Stimulated activated CD4-positive, alpha-beta T cell treated with anti-CD3 and anti-CD28 coated beads, Interleukin-4, amount 100 ng/mL, for 4 hours (primary cell): ENCODE results near the gene APOL4.
"Not testable (repeated sequence)": the region's sequence is repeated elsewhere in the genome, so short reads cannot be mapped to it uniquely, and the experiment has no call there.

Experiments used
- DNase-seq, 2 experiments: peaks; one replicate each; pipeline ENCODE4 v3.0.0-alpha.2; 2020

Gene APOL4

DNA sequence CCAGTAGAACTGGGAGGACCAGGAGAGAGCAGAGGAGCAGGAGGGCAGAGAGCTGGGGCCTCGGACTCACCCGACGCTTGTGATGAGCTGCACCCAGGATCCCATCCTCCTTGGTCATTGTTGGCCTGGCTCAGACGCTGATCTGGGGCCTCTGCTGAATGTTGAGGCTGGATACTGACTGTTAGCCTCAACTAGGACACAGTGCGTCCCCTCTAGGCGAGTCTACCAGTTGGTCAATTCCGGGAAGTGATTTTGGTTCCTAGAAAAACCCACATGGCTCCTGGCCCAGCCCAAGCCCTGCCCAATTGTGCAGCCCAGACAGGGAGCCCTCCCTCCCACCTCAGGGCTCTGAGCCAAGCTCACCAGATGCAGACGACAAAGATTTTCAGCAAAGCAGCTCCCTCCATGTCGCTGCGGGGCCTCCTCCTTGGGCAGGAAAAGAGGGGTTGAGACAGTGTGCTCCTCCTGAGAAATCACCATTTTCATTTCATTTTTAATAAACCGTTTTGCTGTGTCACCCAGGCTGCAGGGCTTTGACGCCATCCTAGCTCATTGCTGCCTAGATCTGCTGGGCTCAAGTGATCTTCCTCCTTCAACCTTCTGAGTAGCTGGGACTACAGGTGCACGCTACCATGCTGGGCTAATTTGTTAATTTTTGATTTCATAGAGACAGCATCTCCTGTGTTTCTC is at the start of gene APOL4:
Gene APOL4 (minus strand): TSS at position 180 of the 690 bp plus-strand sequence. CDS start 75 bp downstream, at position 105.
- DNase-seq: no peak

DNA sequence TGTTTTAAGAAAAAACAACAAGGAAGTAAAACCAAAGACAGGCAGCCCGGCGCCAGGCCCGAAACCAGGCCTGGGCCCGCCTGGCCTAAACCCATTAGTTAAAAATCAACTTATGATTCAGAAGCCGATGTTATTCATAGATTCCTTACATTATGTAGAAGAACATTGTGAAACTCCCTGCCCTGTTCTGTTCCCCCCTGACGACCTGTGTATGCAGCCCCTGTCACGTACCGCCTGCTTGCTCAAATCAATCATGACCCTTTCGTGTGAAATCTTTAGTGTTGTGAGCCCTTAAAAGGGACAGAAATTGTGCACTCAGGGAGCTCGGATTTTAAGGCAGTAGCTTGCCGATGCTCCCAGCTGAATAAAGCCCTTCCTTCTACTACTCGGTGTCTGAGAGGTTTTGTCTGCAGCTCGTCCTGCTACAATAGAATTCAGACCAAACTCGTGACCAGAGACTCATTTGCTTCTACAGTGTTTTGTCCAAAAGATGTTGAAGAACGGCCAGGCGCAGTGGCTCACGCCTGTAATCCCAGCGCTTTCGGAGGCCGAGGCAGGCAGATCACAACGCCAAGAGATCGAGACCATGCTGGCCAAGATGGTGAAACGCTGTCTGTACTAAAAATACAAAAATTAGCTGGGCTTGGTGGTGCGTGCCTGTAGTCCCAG is 48.8 kb upstream of the APOL4 start:
- not testable (repeated sequence) for DNase-seq

- DNase-seq: no peak
Measured at GRCh38 chr22:36249160-36249559, 47.6 kb upstream of the APOL4 start.

DNA sequence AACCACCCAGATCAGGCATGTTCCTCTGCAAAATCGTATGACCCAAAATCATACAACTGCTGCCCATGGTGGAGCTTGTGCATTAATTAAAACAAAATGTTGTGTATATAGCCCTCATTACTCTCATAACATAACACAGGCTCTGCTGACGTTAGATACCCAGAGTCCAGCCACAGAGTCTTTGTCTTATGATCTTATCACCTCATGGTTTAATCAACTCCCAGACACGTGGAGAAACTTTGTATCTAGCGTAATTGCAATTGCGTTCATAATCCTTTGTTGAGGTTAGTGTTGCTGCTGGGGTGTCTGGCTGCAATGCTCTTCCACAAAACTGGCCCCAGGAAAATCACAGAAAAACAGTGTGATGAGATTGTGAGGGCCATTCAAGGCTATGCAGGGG is 46.3 kb upstream of the APOL4 start:
- no peak for DNase-seq

GRCh38 chr22:36246718-36247117 is 45.1 kb upstream of the APOL4 start:
- no peak for DNase-seq

DNA sequence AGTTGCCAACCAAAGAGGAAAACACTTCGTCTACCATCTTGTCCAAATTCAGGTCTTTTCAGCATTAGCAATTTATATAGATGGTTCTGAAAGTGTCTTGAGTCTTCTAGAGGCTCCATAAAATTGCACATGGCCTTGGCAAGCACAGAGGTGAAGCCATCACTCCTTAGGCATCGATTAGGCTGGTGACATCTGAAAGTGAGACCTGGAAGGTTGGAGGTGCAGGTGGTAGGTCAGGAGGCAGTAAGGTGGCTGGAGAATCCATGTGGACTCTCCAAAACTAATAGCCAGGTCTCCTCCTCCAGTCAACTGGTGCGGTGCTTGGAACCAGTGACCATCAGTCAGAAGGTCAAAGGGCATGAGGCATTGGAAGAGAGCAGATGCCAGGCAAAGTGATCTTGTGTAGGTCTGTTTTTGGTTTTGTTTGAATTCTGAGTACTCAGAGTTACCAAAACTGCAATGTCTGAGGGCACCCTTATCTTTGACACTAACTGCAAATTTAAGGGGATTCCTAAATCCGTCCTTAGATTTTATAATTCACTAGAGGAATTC is 44.3 kb upstream of the APOL4 start:
- DNase-seq: no peak

DNA sequence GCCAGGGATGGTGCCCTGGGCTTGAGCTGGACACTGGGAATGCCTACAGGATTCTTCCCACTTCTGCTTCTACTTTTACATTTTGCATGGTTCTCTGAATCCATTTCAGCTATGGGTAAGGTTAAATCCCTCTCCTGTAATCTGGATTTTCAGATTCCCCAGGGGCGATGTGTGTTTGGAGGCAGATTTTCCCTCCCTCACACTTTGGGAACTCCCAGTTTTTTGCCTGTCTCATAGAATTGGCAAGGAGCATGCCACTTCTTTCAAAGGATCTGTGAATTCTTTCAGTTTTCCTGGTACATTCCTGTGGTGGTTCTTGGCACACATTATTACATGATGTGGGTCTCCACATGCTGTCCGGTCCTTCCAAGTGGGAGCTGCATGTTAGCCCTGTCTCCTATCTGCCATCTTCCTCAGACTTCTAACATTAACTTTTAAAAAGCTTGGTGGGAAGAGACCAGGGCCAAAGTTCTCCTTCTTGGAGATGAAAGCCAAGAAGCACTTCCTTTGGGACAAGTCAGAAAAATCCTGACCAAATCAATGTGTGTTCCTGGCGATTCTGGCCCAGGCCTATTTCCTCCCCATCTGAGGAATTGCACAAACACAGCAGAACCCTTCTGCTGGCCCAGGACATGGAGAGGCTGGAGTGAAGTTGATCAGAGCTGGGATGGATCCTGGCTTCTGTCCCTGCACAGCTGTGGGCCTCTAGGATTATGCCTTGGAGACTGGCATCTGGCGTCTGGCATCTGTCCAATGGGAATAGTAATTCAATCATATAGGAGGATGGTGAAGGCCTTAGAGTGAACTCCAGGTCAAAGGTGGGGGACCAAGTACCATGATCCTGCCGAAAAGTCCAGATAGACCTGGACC is 43.1 kb upstream of the APOL4 start:
- no peak for DNase-seq

GRCh38 chr22:36243986-36244385 is 42.4 kb upstream of the APOL4 start:
- no peak for DNase-seq

- DNase-seq: peak; percentile 76 to 90
Measured at GRCh38 chr22:36239401-36240171, 38.0 kb upstream of the APOL4 start, which contains the start of gene APOL2. Gene APOL2 (minus strand): TSS chr22:36239527. CDS start chr22:36233162, 6,365 bp downstream.

DNA sequence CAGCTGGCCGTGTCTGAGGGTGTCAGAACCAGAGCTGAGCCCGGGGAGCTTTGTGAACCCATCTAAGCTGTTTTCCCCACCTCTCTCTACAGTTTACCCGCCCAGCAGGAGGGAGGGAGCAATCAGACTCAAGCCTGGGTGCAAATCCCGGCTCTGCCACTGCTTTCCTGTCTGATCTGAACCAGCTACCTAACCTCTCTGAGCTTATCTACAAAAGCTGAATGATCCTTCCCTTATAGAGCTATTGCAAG is 37.5 kb upstream of the APOL4 start:
- DNase-seq: no peak

DNA sequence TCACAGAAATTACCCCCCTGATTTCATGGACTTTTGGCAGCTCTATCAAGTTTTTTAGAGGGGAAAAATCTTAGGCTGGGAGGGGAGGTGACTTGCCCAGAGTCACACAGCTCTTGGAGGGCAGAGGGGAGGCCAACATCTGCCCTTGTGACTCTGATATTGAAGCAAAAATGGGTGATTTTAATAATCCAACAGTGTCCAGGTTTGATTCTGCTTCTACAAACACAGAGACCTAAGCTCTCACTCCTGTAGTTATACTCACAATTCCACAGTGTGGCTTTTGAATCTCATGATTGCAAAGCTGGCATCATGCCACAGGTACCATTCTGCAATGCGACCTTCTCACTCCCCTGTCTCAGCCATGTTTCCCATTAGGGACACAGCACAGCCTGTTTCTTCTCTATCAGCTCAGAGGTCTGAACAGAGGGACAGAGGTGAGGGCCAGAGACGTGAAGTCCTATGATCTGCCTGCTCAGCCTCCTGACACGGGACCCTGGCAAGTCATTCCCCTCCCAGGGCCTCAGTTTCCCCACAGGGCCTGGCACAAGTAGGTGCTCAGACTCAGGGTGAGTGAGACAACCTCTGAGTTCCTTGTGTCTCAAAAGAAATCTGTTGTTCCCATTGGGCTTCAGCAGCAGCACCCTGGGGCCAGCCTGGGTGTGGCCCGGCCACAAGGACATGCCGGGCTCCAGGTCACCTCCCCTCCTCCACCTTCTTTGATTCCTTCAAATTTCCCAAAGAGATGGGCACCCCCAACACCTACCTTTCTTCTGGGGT is 37.0 kb upstream of the APOL4 start:
- DNase-seq: peak in 1 of 2 experiments; percentile 26

DNA sequence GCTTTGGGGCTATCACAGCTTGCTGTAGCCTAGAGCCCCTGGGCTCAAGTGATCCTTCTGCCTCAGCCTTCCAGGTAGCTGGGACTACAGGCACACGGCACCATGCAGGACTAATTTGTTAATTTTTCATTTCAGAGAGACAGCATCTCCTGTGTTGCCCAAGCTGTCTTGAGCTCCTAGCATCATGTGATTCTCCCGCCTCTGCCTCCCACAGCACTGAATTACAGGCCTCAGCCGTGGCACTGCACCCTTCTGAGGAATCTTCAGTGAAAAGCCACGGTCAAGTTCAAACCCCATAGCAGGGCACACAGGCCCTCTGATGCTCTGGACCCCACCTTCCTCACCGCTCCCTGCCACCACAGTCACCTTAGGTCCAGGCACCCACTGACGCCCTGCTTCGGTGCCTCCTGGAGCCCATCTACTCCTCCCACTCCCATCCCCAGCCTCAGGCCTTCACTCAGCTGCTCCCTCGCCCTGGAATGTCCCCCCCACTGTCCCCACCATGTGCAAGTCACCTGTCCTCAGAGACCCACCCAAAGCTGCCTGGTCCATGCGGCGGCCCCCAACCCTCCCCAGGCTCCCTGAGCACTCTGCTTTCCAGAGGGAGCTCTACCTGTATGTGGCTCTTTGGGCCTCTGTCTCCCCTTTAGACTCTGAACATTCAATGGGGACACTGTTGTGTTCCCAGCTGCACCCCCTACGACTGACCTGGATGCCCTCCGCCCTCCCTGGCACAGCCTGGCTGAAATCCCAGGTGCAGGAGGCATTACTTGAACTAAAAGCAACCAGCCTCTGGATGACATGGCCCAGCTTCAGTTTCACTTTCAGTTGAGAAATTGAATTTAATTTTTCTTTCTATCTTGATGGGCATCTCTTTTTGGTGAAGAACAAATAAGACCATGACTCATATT is 36.1 kb upstream of the APOL4 start:
- peak in 1 of 2 experiments; percentile 26 for DNase-seq

- no peak for DNase-seq
Measured at GRCh38 chr22:36236388-36237319, 35.0 kb upstream of the APOL4 start.

DNA sequence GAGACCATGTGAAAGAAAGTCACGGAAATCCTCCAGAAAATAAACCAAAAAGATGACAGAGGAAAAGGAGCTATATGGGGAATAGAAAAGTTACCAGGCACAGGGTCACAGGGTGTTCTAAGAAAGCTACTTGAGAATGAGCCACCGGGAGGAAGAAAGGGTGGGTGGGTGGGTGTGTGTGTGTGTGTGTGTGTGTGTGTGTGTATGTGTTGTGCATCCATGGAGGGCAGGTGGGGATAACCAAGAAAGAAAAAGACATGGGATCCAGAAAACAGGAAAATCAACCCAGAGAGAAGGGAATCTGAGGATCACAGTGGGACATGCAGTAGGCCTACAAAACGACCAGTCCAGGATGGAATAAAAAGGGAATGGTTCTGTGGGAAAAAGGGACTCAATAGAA is 34.0 kb upstream of the APOL4 start:
- no peak for DNase-seq

GRCh38 chr22:36234919-36235318 is 33.3 kb upstream of the APOL4 start:
- DNase-seq: no peak

GRCh38 chr22:36234213-36234612 is 32.6 kb upstream of the APOL4 start:
- DNase-seq: no peak

DNA sequence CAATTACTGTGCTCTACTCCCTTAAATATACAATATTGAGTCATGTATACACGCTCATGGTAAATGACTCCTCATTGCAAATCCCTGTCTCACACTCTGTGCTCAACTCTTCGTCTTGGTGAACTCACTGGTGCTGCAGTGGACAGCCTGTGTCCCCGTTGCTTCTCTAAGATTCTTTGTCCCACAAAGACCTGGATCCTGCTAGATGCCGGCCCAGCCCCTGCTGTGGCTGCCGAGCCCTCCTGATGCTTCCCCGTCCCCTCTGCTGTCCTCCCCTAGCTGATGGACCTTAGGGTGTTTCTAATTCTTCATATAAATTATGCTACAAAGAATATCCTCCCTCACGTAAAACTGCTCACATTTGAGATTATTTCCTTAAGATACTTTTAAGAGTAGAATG is 32.2 kb upstream of the APOL4 start:
- DNase-seq: no peak

- DNase-seq: no peak
Measured at GRCh38 chr22:36232715-36233401, 31.2 kb upstream of the APOL4 start.

GRCh38 chr22:36231051-36231450 is 29.4 kb upstream of the APOL4 start:
- DNase-seq: not testable (repeated sequence)
